CD4-positive, alpha-beta T cell (primary cell): ENCODE results near the gene NUP214. TPM values are rescaled to one million over a fixed set of nuclear protein-coding genes. Genes with fewer than 3 reads are reported as not detected.

Experiments
- ATAC-seq: fragments of 200-7000 bp; cut with Tn5 transposase; one replicate; pipeline ENCODE4 v1.10.0; 2022; ENCODE audit warnings: mild to moderate bottlenecking; ENCODE audit not compliant: poor library complexity
- CTCF ChIA-PET: fragments of 350-600 bp; sonication (Branson Sonifier 250); formaldehyde crosslinking; loops from one replicate; lab custom pipeline; 2021; ENCODE audit warnings: antibody characterized with exemption, inconsistent platforms; lab: Charles Lee
- POLR2A ChIA-PET: fragments of 350-600 bp; sonication (Branson Sonifier 250); formaldehyde crosslinking; loops from one replicate; lab custom pipeline; 2021; ENCODE audit warnings: antibody characterized with exemption, inconsistent platforms; lab: Charles Lee
- DNase-seq, 14 experiments: peaks; one replicate each; pipeline ENCODE4 v3.0.0-alpha.2; 2013 to 2020; ENCODE audit warnings: mixed read lengths in 2 of 14
- H3K27ac ChIP-seq, 2 donors: one replicate each; pipeline versions ENCODE4 v1.5.1 to v1.7.0; 2013; ENCODE audit warnings: low read length in 2 of 2, low read depth in 1 of 2, mild to moderate bottlenecking in 1 of 2
- H3K27me3 ChIP-seq, 2 experiments: 1 replicate in 1 of 2; 2 replicates in 1 of 2; pipeline versions ENCODE4 v1.6.1 to v1.7.0; 2013; ENCODE audit warnings: low read length in 2 of 2, control low read depth in 1 of 2, mild to moderate bottlenecking in 1 of 2, moderate library complexity in 1 of 2; ENCODE audit not compliant: insufficient read depth in 2 of 2, control insufficient read depth in 1 of 2
- H3K36me3 ChIP-seq: one replicate; pipeline ENCODE4 v1.6.1; 2013; ENCODE audit warnings: low read length, control low read depth; ENCODE audit not compliant: insufficient read depth
- H3K4me1 ChIP-seq: one replicate; pipeline ENCODE4 v1.6.1; 2013; ENCODE audit warnings: low read length, control low read depth; ENCODE audit not compliant: insufficient read depth
- H3K4me3 ChIP-seq: one replicate; pipeline ENCODE4 v1.5.1; 2013; ENCODE audit warnings: mild to moderate bottlenecking, low read length, moderate library complexity
- H3K9me3 ChIP-seq, 2 experiments: 1 replicate in 1 of 2; 2 replicates in 1 of 2; pipeline versions ENCODE4 v1.6.1 to v1.7.0; 2013; ENCODE audit warnings: low read length in 2 of 2, mild to moderate bottlenecking in 2 of 2, control low read depth in 1 of 2, moderate library complexity in 1 of 2; ENCODE audit not compliant: control insufficient read depth in 1 of 2, insufficient read depth in 1 of 2
- H3K27ac Mint-ChIP-seq: one replicate; pipeline ENCODE4 v1.8.0; 2020; ENCODE audit warnings: mixed read lengths
- H3K27me3 Mint-ChIP-seq: one replicate; pipeline ENCODE4 v1.8.0; 2021; ENCODE audit warnings: mixed read lengths
- H3K36me3 Mint-ChIP-seq: one replicate; pipeline ENCODE4 v1.8.0; 2021; ENCODE audit warnings: low read depth, mixed read lengths
- H3K4me1 Mint-ChIP-seq: one replicate; pipeline ENCODE4 v1.8.0; 2021; ENCODE audit warnings: low read depth, mixed read lengths
- H3K4me3 Mint-ChIP-seq: one replicate; pipeline ENCODE4 v1.8.0; 2020; ENCODE audit warnings: mild to moderate bottlenecking, mixed read lengths
- H3K9me3 Mint-ChIP-seq: one replicate; pipeline ENCODE4 v1.8.0; 2020; ENCODE audit warnings: mixed read lengths
- CTCF ChIP-seq: fragments of 200-600 bp; IDR thresholded peaks from one replicate; pipeline ENCODE4 v1.8.0; 2022; ENCODE audit warnings: antibody characterized with exemption, mild to moderate bottlenecking
- intact Hi-C, 2 experiments: fragments of 100-400 bp; cut with DNase I in 1 of 2; cut with micrococcal nuclease in 1 of 2; formaldehyde crosslinking; loops; one replicate each; pipeline versions ENCODE4 v1.15.1 to v1.9.0; 2023 to 2025; cut with DNase I, micrococcal nuclease
- total RNA-seq, 174 experiments: library from RNA in 2 of 174; stranded (reverse) in 2 of 174; gene quantifications; one replicate each; pipeline ENCODE4 v1.2.3 and lab custom pipeline; 2021 to 2026

The NUP214 gene
- total RNA-seq, 2 experiments from 2014 or later: 105 to 107 TPM

GRCh38 chr9:131272212-131272611 is 146.8 kb downstream of the NUP214 start:
- Mint-ChIP-seq H3K4me3 (peak overlapping the region; percentile 97), H3K9me3 (no peaks in the 10 kb centered on the region), H3K27me3 (no peaks in the 10 kb centered on the region), H3K36me3 (peaks cover 68% of the 10 kb centered on the region), H3K4me1 (peaks cover 45% of the 10 kb centered on the region), H3K27ac (peak overlapping the region; percentile 100)
- Histone ChIP-seq H3K27ac (peak overlapping the region; percentile 83 to 94), H3K4me3 (peak overlapping the region; percentile 99), H3K27me3 (no peaks in the 10 kb centered on the region), H3K4me1 (peaks cover 56% of the 10 kb centered on the region), H3K36me3 (peaks cover 40% of the 10 kb centered on the region), H3K9me3 (no peaks in the 10 kb centered on the region)
- ChIA-PET POLR2A (interaction anchor here (0.7 to 14.3 kb wide), 6 partner anchors 16 to 125 kb away, joined by 3 to 738 read pairs (median 12); no protein-coding TSS in a partner anchor), CTCF (interaction anchor here (2.7 to 3.0 kb wide), 2 partner anchors 16 to 64 kb away, joined by 9 to 18 read pairs; no protein-coding TSS in a partner anchor)
- intact Hi-C loops: loop anchor here (5.0 to 10.0 kb wide), 2 partner anchors 63 to 125 kb away; no protein-coding TSS in a partner anchor
- DNase-seq (peak in 2 of 14 experiments; percentile 17 to 20), ATAC-seq (no peak)
- TF ChIP-seq CTCF: no peak

- ATAC-seq: no peak
- H3K36me3 ChIP-seq: peaks cover 40% of the 10 kb centered on the region
- POLR2A ChIA-PET: interaction anchor here (11.7 to 14.3 kb wide), 2 partner anchors 17 to 38 kb away, joined by 132 to 738 read pairs; no protein-coding TSS in a partner anchor
- H3K4me1 ChIP-seq: peaks cover 49% of the 10 kb centered on the region
- peak overlapping the region; percentile 83 to 94 for H3K27ac ChIP-seq
- Mint-ChIP-seq H3K4me1 (peaks cover 42% of the 10 kb centered on the region), H3K27me3 (no peaks in the 10 kb centered on the region), H3K36me3 (peaks cover 73% of the 10 kb centered on the region), H3K27ac (peak overlapping the region; percentile 100), H3K9me3 (no peaks in the 10 kb centered on the region), H3K4me3 (peak overlapping the region; percentile 97)
- TF ChIP-seq CTCF: no peak
- CTCF ChIA-PET: interaction anchor here (1.0 to 2.7 kb wide), 3 partner anchors 17 to 63 kb away, joined by 3 to 9 read pairs (median 5); no protein-coding TSS in a partner anchor
- H3K4me3 ChIP-seq: peak overlapping the region; percentile 99
- no peaks in the 10 kb centered on the region for H3K27me3 ChIP-seq
- peak in 2 of 14 experiments; percentile 50 to 51 for DNase-seq
- H3K9me3 ChIP-seq: no peaks in the 10 kb centered on the region
- intact Hi-C loops: loop anchor here (5.0 to 10.0 kb wide), 2 partner anchors 62 to 124 kb away; no protein-coding TSS in a partner anchor
Measured at GRCh38 chr9:131273146-131273855, 147.9 kb downstream of the NUP214 start.

GRCh38 chr9:131273856-131274673 is 148.7 kb downstream of the NUP214 start:
- peak overlapping the region; percentile 83 to 94 for H3K27ac ChIP-seq
- peaks cover 51% of the 10 kb centered on the region for H3K4me1 ChIP-seq
- H3K27me3 ChIP-seq: no peaks in the 10 kb centered on the region
- Mint-ChIP-seq H3K36me3 (peaks cover 70% of the 10 kb centered on the region), H3K4me1 (peaks cover 42% of the 10 kb centered on the region), H3K9me3 (no peaks in the 10 kb centered on the region), H3K27ac (peak overlapping the region; percentile 100), H3K27me3 (no peaks in the 10 kb centered on the region), H3K4me3 (peak overlapping the region; percentile 97)
- intact Hi-C loops: loop anchor here (2.0 to 10.0 kb wide), 4 partner anchors 17 to 123 kb away; no protein-coding TSS in a partner anchor
- H3K9me3 ChIP-seq: no peaks in the 10 kb centered on the region
- H3K36me3 ChIP-seq: peaks cover 40% of the 10 kb centered on the region
- DNase-seq (peak in 3 of 14 experiments; percentile 39 to 52 (median 41)), ATAC-seq (no peak)
- CTCF ChIA-PET: interaction anchor here (1.0 to 2.7 kb wide), 3 partner anchors 18 to 62 kb away, joined by 3 to 9 read pairs (median 5); no protein-coding TSS in a partner anchor
- POLR2A ChIA-PET: interaction anchor here (3.3 to 14.3 kb wide), 3 partner anchors 7 to 38 kb away, joined by 23 to 738 read pairs (median 132); no protein-coding TSS in a partner anchor
- no peak for TF ChIP-seq CTCF
- peak overlapping the region; percentile 99 for H3K4me3 ChIP-seq
